Fibroblast of the aortic adventitia (primary cell): Measurements from ENCODE around the gene OCEL1. TPM values are rescaled to one million over a fixed set of nuclear protein-coding genes. Genes with fewer than 3 reads are reported as not detected.

ENCODE experiments used
- DNase-seq: peaks from one replicate; pipeline ENCODE4 v3.0.0-alpha.2; 2010; ENCODE audit warnings: low read depth
- H3K4me3 ChIP-seq: 2 replicates; pipeline ENCODE4 v1.5.1; 2011; ENCODE audit warnings: low read depth, mild to moderate bottlenecking, control low read depth, low read length, moderate library complexity
- total RNA-seq: library from RNA; depleted of rRNA; stranded (reverse); fragments of >200 nt; gene quantifications from 2 replicates; pipeline ENCODE4 v1.2.3, GENCODE V29; 2012; ENCODE audit warnings: low replicate concordance
- TF ChIP-seq, protein P1 (sequence below): IDR thresholded peaks from 2 replicates; pipeline ENCODE4 v1.5.1; 2011; ENCODE audit warnings: mild to moderate bottlenecking, low read length, control low read depth, inconsistent platforms; ENCODE audit not compliant: insufficient read depth

The OCEL1 gene
- total RNA-seq, 1 donor: 3.9 TPM

- DNase-seq: no peak
- TF ChIP-seq, protein P1, sequence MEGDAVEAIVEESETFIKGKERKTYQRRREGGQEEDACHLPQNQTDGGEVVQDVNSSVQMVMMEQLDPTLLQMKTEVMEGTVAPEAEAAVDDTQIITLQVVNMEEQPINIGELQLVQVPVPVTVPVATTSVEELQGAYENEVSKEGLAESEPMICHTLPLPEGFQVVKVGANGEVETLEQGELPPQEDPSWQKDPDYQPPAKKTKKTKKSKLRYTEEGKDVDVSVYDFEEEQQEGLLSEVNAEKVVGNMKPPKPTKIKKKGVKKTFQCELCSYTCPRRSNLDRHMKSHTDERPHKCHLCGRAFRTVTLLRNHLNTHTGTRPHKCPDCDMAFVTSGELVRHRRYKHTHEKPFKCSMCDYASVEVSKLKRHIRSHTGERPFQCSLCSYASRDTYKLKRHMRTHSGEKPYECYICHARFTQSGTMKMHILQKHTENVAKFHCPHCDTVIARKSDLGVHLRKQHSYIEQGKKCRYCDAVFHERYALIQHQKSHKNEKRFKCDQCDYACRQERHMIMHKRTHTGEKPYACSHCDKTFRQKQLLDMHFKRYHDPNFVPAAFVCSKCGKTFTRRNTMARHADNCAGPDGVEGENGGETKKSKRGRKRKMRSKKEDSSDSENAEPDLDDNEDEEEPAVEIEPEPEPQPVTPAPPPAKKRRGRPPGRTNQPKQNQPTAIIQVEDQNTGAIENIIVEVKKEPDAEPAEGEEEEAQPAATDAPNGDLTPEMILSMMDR: no peak
- no peak overlapping the region for H3K4me3 ChIP-seq
Observed at GRCh38 chr19:17209126-17210036, 16.6 kb upstream of the OCEL1 start.

DNA sequence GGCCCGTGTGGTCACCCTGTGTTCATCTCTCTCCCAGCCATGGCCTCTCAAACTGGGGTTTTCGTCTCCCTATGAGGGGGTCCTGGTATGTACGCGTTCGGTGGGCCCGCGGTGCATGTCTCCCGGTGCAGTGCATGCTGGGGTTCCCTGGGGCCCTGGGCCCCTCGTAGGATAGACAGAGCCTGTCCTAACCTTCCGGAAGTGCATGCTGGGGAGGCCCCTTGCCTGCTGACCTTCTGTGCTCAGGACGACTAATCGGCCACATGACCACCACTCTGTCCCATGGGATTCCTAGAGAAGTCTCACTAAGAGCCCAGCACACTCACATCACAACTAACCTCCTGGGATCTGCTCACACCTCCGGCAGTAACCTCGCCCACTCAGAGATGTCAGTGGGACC is 15.7 kb upstream of the OCEL1 start:
- no peak overlapping the region for H3K4me3 ChIP-seq
- DNase-seq: no peak
- TF ChIP-seq, protein P1: no peak

- TF ChIP-seq, protein P1: no peak
- H3K4me3 ChIP-seq: no peak overlapping the region
- DNase-seq: no peak
Observed at GRCh38 chr19:17211547-17212446, 14.2 kb upstream of the OCEL1 start.

DNA sequence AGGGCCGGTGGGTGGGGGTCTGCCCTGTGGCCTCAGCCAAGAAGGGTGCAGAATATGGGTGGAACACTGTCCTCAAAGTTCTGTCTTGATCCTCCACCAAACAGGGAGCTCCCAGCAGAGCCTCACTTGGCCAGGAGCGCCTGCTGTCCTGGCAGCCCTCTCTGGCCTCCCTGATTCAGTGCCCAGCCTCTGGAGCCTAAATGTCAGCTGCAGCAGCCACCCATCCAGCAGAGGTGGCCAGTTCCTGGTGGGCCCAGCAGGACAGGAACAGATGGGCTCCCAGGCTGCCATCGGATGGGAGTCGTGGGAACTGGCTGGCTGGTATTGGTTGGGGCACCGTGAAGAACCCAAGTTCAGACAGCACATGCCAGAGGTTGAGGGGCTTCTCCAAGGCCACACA is 12.7 kb upstream of the OCEL1 start:
- DNase-seq: no peak
- TF ChIP-seq, protein P1: no peak
- H3K4me3 ChIP-seq: no peak overlapping the region

DNA sequence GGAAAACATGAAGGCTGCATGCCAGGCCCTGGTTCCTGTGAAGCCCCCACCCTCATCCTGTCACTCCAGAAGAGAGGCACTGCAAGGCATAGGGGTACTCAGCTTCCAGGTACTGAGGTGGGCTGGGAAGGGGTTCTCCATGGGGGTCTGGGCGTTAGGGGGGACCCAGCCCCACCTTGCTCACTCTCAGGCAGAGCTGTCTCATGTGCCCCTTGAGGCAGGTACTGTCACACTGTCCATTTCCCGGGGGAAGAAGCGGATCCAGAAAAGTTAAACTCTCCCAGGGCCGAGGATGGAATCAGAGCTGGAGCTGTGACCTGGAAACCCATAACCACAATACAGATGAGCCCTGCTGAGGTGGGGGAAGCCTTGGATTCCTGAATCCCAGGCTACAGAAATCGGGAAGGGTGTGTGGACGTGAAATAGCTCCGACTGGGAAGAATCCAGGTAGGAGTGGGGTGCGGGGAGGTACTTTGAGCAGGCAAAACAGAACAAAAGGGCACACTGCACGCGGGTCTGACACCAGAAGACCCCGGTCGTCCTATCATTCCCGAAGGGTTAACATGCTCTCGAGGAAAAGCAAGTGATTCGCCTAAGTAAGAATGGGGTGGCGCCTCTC is 11.4 kb upstream of the OCEL1 start:
- peak overlapping the region; percentile 77 for H3K4me3 ChIP-seq
- DNase-seq: no peak
- TF ChIP-seq, protein P1: no peak

DNA sequence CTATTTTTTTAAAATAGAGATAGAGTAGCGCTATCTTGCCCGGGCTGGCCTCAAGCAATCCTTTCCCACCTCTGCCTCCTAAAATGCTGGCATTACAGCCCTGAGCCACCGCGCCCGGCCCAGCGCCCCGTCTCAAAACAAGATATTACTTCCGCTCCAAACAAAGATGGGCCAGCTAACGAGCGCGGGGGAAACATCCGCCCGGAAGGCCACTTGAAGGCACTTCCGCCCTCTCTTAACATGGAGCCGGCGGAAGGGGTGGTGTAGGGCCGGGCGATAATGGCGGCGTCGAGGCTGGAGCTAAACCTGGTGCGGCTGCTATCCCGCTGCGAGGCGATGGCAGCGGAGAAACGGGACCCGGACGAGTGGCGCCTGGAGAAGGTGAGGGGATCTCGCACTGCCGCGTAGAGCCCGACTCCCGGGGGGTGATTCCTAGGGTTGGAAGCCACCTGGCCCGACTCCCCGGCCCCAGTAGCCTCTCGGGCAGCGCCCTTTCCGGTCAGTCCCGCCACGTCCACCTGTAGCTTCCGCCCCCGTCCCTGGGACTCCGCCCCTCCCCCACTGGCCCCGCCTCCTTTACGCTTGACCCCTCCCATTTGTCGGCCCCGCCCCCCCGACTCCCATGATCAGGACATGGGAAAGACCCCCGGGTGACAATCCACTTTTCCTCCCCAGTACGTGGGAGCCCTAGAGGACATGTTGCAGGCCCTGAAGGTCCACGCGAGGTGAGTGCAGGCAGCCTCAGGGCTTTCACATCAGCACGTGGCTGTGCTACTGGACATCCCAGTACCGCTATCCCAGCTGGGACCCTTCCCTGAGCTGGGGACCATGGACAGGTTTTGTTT is 10.7 kb upstream of the OCEL1 start, which contains the start of gene USE1:
Gene USE1 (plus strand): TSS at position 231 of the 845 bp plus-strand sequence. CDS start 49 bp downstream, at position 280.
- peak within 1 kb of the TSS; percentile 77 for H3K4me3 ChIP-seq
- TF ChIP-seq, protein P1: no peak
- DNase-seq: peak; percentile 89
